ENCODE data around the gene WNT7A. TPM values are rescaled to one million over a fixed set of nuclear protein-coding genes. Genes with fewer than 3 reads are reported as not detected.

WNT7A gene
- total RNA-seq, 1 donor from 2014 or later, result not detected

DNA sequence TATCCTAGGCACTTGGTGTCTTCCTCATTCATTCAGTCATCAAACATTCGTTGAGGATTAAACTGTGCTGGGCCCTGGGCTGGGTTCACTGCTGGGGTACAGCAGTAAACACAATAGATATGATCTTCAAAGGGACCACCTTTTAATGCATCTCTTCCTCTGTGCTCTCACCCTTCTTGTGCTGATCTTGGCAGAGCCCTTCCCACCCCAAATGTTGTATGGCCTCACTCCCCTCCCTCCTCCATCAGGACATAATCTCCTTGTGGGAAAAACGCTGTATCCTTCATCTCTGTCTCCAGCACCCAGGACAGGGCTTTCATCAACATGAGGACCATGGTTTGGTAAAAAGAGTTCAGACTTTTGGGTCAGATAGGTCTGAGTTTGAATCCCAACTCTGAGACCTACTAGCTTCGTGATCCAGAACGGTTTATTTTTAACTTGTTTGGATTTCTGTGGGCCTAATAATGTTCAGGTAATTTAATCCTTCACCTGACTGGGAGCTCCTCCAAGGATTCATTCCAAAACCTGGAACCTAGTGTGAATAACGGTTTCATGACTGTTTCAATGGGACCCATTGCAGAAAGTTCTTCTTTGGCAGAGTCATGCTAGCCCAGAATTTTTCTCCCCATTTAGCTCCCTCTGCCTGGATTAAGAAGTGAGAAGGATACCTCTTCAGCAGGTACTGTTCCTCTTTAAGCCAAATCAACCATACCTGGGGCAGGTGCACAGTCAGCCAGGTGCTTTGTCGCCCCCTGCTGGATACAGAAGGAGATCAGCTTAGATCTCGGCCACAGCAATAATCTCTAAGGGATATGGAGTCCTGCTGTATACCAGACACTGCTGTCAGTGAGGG lies 5.2 kb upstream of the WNT7A start:
- TF ChIP-seq, protein P1, sequence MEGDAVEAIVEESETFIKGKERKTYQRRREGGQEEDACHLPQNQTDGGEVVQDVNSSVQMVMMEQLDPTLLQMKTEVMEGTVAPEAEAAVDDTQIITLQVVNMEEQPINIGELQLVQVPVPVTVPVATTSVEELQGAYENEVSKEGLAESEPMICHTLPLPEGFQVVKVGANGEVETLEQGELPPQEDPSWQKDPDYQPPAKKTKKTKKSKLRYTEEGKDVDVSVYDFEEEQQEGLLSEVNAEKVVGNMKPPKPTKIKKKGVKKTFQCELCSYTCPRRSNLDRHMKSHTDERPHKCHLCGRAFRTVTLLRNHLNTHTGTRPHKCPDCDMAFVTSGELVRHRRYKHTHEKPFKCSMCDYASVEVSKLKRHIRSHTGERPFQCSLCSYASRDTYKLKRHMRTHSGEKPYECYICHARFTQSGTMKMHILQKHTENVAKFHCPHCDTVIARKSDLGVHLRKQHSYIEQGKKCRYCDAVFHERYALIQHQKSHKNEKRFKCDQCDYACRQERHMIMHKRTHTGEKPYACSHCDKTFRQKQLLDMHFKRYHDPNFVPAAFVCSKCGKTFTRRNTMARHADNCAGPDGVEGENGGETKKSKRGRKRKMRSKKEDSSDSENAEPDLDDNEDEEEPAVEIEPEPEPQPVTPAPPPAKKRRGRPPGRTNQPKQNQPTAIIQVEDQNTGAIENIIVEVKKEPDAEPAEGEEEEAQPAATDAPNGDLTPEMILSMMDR (IDR thresholded peaks at IDR 0.05; ENCODE audit: partially characterized antibody, unreplicated experiment), result peak; percentile 90
- Mint-ChIP-seq H3K27me3 (ENCODE audit: unreplicated experiment) (peaks cover 24% of the 10 kb centered on the region), H3K36me3 (ENCODE audit: unreplicated experiment) (no peaks in the 10 kb centered on the region), H3K4me1 (ENCODE audit: low read depth, unreplicated experiment) (no peaks in the 10 kb centered on the region), H3K9me3 (ENCODE audit: unreplicated experiment) (peaks cover 2% of the 10 kb centered on the region), H3K4me3 (ENCODE audit: unreplicated experiment) (no peak overlapping the region), H3K27ac (ENCODE audit: unreplicated experiment) (no peak overlapping the region)
- peak; percentile 27 for DNase-seq

DNA sequence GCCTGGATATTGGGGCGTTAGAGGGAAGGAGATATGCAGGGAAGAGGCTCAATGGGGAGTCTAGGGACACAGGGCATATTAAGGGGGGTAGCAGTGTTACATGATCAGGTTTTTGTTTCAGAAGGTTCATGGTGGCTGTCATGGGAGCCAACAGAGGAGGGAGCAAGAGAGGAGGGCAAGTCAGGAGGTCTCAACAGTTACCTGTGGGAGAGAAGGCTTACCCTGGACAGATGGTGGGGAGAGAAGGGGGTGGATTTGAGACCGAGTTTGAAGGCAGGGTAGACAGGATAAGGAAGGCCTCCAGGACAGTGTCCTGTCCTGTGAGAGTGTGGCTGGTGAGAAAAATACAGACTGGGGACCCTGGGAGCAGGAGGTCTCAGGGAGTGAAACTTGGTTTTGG lies 3.8 kb upstream of the WNT7A start:
- no peak for DNase-seq
- Mint-ChIP-seq H3K36me3 (ENCODE audit: unreplicated experiment) (no peaks in the 10 kb centered on the region), H3K9me3 (ENCODE audit: unreplicated experiment) (peaks cover 2% of the 10 kb centered on the region), H3K27me3 (ENCODE audit: unreplicated experiment) (peaks cover 24% of the 10 kb centered on the region), H3K27ac (ENCODE audit: unreplicated experiment) (no peak overlapping the region), H3K4me3 (ENCODE audit: unreplicated experiment) (no peak overlapping the region), H3K4me1 (ENCODE audit: low read depth, unreplicated experiment) (no peaks in the 10 kb centered on the region)
- TF ChIP-seq, protein P1 (IDR thresholded peaks at IDR 0.05; ENCODE audit: partially characterized antibody, unreplicated experiment), result no peak

DNA sequence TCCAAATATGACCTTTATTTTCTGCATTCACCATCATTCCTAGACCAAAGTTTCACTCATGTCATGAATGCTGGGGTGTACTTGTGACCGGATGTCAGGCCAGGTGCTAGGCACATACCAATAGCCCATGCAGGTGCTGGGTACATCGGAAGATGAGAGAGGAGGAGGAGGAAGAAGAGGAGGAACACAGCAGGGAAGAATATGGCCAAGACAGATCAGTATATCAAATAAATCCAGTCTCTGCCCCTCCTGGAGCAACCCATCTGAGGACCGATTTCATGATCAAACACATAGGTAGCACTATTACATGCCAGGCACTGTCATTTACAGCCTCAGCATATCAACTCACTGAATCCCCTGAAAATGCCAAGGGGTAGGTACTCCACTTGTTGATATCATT lies 3.0 kb upstream of the WNT7A start:
- TF ChIP-seq, protein P1 (IDR thresholded peaks at IDR 0.05; ENCODE audit: partially characterized antibody, unreplicated experiment), result no peak
- Mint-ChIP-seq H3K27ac (ENCODE audit: unreplicated experiment) (no peak overlapping the region), H3K4me3 (ENCODE audit: unreplicated experiment) (no peak overlapping the region), H3K27me3 (ENCODE audit: unreplicated experiment) (peaks cover 24% of the 10 kb centered on the region), H3K36me3 (ENCODE audit: unreplicated experiment) (no peaks in the 10 kb centered on the region), H3K4me1 (ENCODE audit: low read depth, unreplicated experiment) (no peaks in the 10 kb centered on the region), H3K9me3 (ENCODE audit: unreplicated experiment) (peaks cover 4% of the 10 kb centered on the region)
- no peak for DNase-seq

DNA sequence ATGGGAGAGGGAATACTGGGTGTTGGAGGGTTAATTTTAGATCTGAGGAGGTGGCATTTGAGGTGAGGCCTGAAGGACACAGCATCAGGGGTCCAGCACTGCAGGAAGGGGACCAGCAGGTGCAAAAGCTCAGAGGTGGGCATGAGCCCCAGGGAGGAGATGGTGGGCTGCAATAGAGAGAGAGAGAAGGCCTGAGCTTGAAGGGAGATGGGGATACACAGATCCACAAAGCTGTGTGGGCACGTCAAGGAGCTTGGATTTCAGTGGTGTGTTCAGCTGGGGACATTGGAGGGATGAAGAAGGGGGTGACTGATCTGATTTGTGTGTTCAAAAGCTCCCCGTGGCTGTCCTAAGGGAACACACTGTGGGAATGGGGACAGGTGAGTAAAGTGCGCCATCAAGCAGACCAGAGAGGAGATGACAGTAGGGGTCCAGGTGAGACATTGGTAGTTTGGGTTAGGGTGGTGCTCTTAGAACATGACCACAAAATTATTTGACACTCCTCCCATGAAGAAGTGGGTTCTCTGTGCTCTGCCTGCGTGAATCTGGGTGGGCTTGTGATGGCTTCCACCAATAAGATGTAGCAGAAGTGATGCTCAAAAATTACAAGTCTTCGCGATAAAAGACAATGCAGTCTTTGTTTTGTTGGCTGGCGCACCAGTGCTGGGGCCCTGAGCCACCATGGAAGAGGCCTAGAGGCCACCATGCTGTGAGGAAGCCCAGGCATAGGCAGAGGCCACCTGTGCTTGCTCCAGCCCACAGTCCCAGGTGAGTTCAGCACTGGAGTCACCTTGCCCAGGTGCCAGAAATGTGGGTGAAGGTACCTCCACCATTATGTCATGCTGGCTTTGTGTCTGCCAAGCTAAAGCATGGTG lies 1.9 kb upstream of the WNT7A start:
- Mint-ChIP-seq H3K27ac (ENCODE audit: unreplicated experiment) (no peak overlapping the region), H3K4me1 (ENCODE audit: low read depth, unreplicated experiment) (no peaks in the 10 kb centered on the region), H3K9me3 (ENCODE audit: unreplicated experiment) (peaks cover 5% of the 10 kb centered on the region), H3K27me3 (ENCODE audit: unreplicated experiment) (peaks cover 25% of the 10 kb centered on the region), H3K4me3 (ENCODE audit: unreplicated experiment) (no peak overlapping the region), H3K36me3 (ENCODE audit: unreplicated experiment) (no peaks in the 10 kb centered on the region)
- TF ChIP-seq, protein P1 (IDR thresholded peaks at IDR 0.05; ENCODE audit: partially characterized antibody, unreplicated experiment), result no peak
- no peak for DNase-seq
